RWPE2 (cell line): Measurements from ENCODE around the gene DDOST.
"Not testable (repeated sequence)": the region's sequence is repeated elsewhere in the genome, so short reads cannot be mapped to it uniquely, and the experiment has no call there.

Experiments used
- ATAC-seq: fragments of 200-7000 bp; cut with Tn5 transposase; 3 replicates; pipeline ENCODE4 v1.9.1; 2021; ENCODE audit warnings: low read depth
- DNase-seq: peaks from one replicate; pipeline ENCODE4 v3.0.0-alpha.2; 2020; ENCODE audit warnings: low spot score
- H3K27ac ChIP-seq: fragments of 450-650 bp; 2 replicates; pipeline ENCODE4 v1.5.1; 2017; ENCODE audit warnings: mild to moderate bottlenecking; ENCODE audit not compliant: poor library complexity, severe bottlenecking
- H3K27me3 ChIP-seq: fragments of 250-450 bp; sonication (Bioruptor Pico); 2 replicates; pipeline ENCODE4 v1.5.1; 2021; ENCODE audit warnings: mild to moderate bottlenecking, moderate library complexity; ENCODE audit not compliant: insufficient read depth, poor library complexity, severe bottlenecking
- H3K36me3 ChIP-seq: fragments of 250-450 bp; sonication (Bioruptor Pico); 2 replicates; pipeline ENCODE4 v1.5.1; 2020; ENCODE audit warnings: low read depth, mild to moderate bottlenecking, moderate library complexity
- H3K4me1 ChIP-seq: fragments of 250-450 bp; sonication (Bioruptor Pico); 2 replicates; pipeline ENCODE4 v1.5.1; 2021; ENCODE audit warnings: mild to moderate bottlenecking, moderate library complexity; ENCODE audit not compliant: insufficient read depth, poor library complexity, severe bottlenecking
- H3K4me3 ChIP-seq: fragments of 250-450 bp; sonication (Bioruptor Pico); 2 replicates; pipeline ENCODE4 v1.5.1; 2021; ENCODE audit warnings: mild to moderate bottlenecking, moderate library complexity; ENCODE audit not compliant: severe bottlenecking
- H3K9me3 ChIP-seq: fragments of 250-450 bp; sonication (Bioruptor Pico); 2 replicates; pipeline ENCODE4 v1.5.1; 2021; ENCODE audit warnings: mild to moderate bottlenecking, moderate library complexity; ENCODE audit not compliant: severe bottlenecking
- TF ChIP-seq, protein P1 (sequence below): fragments of 450-650 bp; IDR thresholded peaks from one replicate; pipeline ENCODE4 v1.5.1; 2017; ENCODE audit warnings: mild to moderate bottlenecking, moderate library complexity; ENCODE audit not compliant: poor library complexity, severe bottlenecking

Gene DDOST

DNA sequence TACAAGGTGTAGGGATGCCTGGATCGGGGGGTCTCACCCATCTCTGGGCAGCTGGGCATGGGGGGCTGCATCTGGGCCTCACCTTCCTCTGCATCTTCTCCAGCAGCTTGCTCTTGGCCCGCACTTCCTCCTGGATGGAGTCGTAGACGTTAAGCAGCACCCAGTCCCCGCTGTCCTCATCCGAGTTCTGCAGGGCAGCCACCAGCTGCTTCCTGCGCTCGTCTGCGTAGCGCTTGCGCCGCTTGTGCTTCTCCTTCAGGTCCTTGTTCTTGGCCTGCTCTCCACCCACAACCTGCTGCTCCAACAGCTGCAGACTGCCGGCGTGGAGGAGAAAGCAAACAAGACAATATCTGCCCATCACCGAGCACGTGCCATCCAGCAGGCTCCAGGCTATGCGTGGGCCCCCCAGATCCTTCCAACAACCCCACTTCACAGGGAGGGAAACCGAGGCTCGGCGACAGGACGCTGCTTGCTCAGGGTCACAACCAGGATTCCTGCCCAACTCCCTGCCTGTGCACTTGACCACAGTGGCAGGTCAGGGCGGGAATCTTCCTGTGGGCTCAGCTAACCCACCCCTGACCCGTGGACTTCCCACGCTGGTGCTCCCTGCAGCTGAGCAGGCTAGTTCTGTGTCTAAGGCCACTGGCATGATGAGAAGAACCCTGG lies 21.5 kb upstream of the DDOST start:
- no peak for ATAC-seq
- no peaks in the 10 kb centered on the region for H3K27me3 ChIP-seq
- DNase-seq, result no peak

DNA sequence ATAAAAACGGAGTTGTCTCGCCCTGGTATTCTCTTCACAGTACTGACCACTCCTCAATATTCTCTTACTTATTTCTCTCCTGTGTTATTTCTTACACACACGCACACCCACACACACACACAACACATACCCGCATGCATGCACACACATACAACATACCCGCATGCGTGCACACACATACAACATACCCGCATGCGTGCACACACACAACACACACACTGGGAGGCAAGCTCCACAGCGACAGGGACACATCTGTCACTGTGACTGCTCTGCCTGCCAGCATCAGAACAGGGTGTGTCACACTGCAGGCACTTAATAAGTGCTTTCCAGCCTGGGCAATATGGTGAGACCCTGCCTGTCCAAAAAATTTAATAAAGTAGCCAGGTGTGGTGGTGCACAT lies 20.8 kb upstream of the DDOST start:
- H3K36me3 ChIP-seq, result no peaks in the 10 kb centered on the region
- no peak overlapping the region for H3K4me3 ChIP-seq
- no peak for DNase-seq
- H3K27me3 ChIP-seq, result no peaks in the 10 kb centered on the region
- no peaks in the 10 kb centered on the region for H3K9me3 ChIP-seq
- no peak overlapping the region for H3K27ac ChIP-seq
- ATAC-seq, result no peak
- H3K4me1 ChIP-seq, result no peaks in the 10 kb centered on the region
- TF ChIP-seq, protein P1, sequence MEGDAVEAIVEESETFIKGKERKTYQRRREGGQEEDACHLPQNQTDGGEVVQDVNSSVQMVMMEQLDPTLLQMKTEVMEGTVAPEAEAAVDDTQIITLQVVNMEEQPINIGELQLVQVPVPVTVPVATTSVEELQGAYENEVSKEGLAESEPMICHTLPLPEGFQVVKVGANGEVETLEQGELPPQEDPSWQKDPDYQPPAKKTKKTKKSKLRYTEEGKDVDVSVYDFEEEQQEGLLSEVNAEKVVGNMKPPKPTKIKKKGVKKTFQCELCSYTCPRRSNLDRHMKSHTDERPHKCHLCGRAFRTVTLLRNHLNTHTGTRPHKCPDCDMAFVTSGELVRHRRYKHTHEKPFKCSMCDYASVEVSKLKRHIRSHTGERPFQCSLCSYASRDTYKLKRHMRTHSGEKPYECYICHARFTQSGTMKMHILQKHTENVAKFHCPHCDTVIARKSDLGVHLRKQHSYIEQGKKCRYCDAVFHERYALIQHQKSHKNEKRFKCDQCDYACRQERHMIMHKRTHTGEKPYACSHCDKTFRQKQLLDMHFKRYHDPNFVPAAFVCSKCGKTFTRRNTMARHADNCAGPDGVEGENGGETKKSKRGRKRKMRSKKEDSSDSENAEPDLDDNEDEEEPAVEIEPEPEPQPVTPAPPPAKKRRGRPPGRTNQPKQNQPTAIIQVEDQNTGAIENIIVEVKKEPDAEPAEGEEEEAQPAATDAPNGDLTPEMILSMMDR, result no peak

More for the DNA sequence above, 21.5 kb upstream of the DDOST start:
- Histone ChIP-seq H3K4me1 (no peaks in the 10 kb centered on the region), H3K4me3 (no peak overlapping the region), H3K36me3 (no peaks in the 10 kb centered on the region), H3K9me3 (no peaks in the 10 kb centered on the region), H3K27ac (no peak overlapping the region)
- TF ChIP-seq, protein P1, result no peak

GRCh38 chr1:20680269-20680668 lies 19.1 kb upstream of the DDOST start:
- H3K9me3 ChIP-seq, result no peaks in the 10 kb centered on the region
- H3K27me3 ChIP-seq, result no peaks in the 10 kb centered on the region
- no peak overlapping the region for H3K4me3 ChIP-seq
- DNase-seq (no peak), ATAC-seq (no peak)
- H3K27ac ChIP-seq, result no peak overlapping the region
- H3K4me1 ChIP-seq, result no peaks in the 10 kb centered on the region
- no peaks in the 10 kb centered on the region for H3K36me3 ChIP-seq
- TF ChIP-seq, protein P1, result no peak

GRCh38 chr1:20678599-20678998 lies 17.4 kb upstream of the DDOST start:
- Histone ChIP-seq H3K27me3 (no peaks in the 10 kb centered on the region), H3K27ac (no peak overlapping the region), H3K4me3 (no peak overlapping the region), H3K36me3 (no peaks in the 10 kb centered on the region), H3K9me3 (no peaks in the 10 kb centered on the region), H3K4me1 (no peaks in the 10 kb centered on the region)
- DNase-seq, result no peak
- TF ChIP-seq, protein P1, result no peak
- no peak for ATAC-seq

GRCh38 chr1:20673626-20674025 lies 12.5 kb upstream of the DDOST start:
- not testable (repeated sequence) for H3K36me3 ChIP-seq, ATAC-seq, H3K4me3 ChIP-seq, H3K4me1 ChIP-seq, H3K9me3 ChIP-seq, H3K27ac ChIP-seq, H3K27me3 ChIP-seq, DNase-seq
